Measurements from ENCODE around the gene ADAM19. TPM values are rescaled to one million over a fixed set of nuclear protein-coding genes. Genes with fewer than 3 reads are reported as not detected.

ADAM19 gene
- polyA plus RNA-seq, 1 of the 3 experiments (the other 2 are of a cell fraction), result 46.9 TPM

DNA sequence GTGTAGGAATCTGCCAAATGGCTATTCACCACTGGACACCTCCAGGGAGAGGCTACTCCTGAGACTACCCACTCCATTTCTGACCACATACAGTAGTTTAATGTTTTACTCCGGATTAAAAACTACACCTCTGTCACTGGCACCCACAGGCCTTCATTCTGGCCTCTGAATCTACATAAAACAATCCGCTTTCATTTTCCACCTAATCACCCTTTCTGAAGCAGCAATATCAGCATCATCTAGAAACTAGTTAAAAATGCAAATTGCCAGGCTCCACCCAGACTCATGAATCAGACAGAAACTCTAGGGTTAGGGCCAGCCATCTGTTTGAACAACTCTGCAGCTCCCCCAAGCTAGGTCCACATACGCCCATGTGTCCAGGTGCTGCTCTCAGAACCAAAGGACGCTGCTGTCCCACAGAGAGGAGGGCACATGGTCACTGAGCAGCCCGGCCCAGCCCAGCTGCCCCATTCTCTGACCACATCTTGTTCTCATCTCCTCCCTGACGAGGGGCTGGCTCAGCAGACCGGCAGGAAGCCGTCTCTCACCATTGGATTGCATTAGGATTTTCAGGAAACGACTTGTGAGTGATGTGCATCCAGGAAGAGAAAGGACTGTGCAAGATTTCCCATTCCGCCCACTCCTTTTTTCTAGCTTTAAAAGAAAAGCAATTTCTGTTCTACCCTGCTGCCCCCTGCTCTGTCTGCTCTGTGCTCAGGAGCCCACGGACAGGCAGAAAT lies 34.7 kb downstream of the ADAM19 start:
- 66% methylated on average over 7 of the region's 11 CpGs for whole genome bisulfite sequencing (ENCODE audit: low lambda C conversion rate)
- DNase-seq, result peak; percentile 37
- CTCF ChIA-PET, result interaction anchor here (0.8 kb wide), 1 partner anchor 17 kb away, joined by 3 read pairs; no protein-coding TSS in a partner anchor

More for the DNA sequence above, 34.7 kb downstream of the ADAM19 start:
- Histone ChIP-seq H3K4me3 (ENCODE audit: low read depth in 2 of 2, low read length in 1 of 2) (0 out of 4 replicates have a peak overlapping the region, but pooled peaks of 1 of the 2 experiments have one; percentile 11), H3K27ac (ENCODE audit: low read depth in 2 of 2, low read length in 1 of 2) (peak overlapping the region; percentile 53 to 76), H3K79me2 (ENCODE audit: insufficient read depth) (peaks cover 100% of the 10 kb centered on the region), H3K27me3 (ENCODE audit: insufficient read depth) (no peaks in the 10 kb centered on the region), H3K9me2 (no peaks in the 10 kb centered on the region), H4K20me1 (ENCODE audit: insufficient read depth) (peaks cover 70% of the 10 kb centered on the region), H3K9me3 (no peaks in the 10 kb centered on the region), H3K9ac (peak overlapping the region; percentile 5; the same call in 1 of the 2 replicates), H3F3A (replicated peaks; ENCODE audit: insufficient read depth) (peaks cover 9% of the 10 kb centered on the region), H3K36me3 (replicated peaks in 1 of 2; ENCODE audit: control insufficient read depth in 1 of 2, insufficient read depth in 2 of 2, low read length in 1 of 2) (peaks cover 10 to 34% of the 10 kb centered on the region in 2 experiments), H3K4me2 (peak overlapping the region; percentile 67), H3K4me1 (ENCODE audit: control insufficient read depth in 1 of 2, insufficient read depth in 2 of 2, low read depth in 1 of 2, low read length in 1 of 2) (peaks cover 13 to 28% of the 10 kb centered on the region in 2 experiments), H2AFZ (ENCODE audit: low read depth) (peak overlapping the region; percentile 9; the same call in 1 of the 2 replicates)
- POLR2A ChIA-PET, result no interaction called here
- TF ChIP-seq, protein P1, sequence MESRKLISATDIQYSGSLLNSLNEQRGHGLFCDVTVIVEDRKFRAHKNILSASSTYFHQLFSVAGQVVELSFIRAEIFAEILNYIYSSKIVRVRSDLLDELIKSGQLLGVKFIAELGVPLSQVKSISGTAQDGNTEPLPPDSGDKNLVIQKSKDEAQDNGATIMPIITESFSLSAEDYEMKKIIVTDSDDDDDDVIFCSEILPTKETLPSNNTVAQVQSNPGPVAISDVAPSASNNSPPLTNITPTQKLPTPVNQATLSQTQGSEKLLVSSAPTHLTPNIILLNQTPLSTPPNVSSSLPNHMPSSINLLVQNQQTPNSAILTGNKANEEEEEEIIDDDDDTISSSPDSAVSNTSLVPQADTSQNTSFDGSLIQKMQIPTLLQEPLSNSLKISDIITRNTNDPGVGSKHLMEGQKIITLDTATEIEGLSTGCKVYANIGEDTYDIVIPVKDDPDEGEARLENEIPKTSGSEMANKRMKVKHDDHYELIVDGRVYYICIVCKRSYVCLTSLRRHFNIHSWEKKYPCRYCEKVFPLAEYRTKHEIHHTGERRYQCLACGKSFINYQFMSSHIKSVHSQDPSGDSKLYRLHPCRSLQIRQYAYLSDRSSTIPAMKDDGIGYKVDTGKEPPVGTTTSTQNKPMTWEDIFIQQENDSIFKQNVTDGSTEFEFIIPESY (IDR thresholded peaks at IDR 0.05; ENCODE audit: borderline replicate concordance, low read depth), result no peak
- TF ChIP-seq, protein P2, sequence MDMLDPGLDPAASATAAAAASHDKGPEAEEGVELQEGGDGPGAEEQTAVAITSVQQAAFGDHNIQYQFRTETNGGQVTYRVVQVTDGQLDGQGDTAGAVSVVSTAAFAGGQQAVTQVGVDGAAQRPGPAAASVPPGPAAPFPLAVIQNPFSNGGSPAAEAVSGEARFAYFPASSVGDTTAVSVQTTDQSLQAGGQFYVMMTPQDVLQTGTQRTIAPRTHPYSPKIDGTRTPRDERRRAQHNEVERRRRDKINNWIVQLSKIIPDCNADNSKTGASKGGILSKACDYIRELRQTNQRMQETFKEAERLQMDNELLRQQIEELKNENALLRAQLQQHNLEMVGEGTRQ (IDR thresholded peaks at IDR 0.05; ENCODE audit: borderline replicate concordance, low read depth, low read length), result peak; percentile 16; the same call in 1 of the 2 replicates
- TF ChIP-seq, protein P3, sequence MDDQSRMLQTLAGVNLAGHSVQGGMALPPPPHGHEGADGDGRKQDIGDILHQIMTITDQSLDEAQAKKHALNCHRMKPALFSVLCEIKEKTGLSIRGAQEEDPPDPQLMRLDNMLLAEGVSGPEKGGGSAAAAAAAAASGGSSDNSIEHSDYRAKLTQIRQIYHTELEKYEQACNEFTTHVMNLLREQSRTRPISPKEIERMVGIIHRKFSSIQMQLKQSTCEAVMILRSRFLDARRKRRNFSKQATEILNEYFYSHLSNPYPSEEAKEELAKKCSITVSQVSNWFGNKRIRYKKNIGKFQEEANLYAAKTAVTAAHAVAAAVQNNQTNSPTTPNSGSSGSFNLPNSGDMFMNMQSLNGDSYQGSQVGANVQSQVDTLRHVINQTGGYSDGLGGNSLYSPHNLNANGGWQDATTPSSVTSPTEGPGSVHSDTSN (IDR thresholded peaks at IDR 0.05), result peak; percentile 27; the same call in 1 of the 2 replicates
- TF ChIP-seq, protein P4, sequence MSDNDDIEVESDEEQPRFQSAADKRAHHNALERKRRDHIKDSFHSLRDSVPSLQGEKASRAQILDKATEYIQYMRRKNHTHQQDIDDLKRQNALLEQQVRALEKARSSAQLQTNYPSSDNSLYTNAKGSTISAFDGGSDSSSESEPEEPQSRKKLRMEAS (IDR thresholded peaks at IDR 0.05; ENCODE audit: low read depth), result 0 out of 2 replicates have a peak, but pooled peaks have one; percentile 51
- TF ChIP-seq, protein P5, sequence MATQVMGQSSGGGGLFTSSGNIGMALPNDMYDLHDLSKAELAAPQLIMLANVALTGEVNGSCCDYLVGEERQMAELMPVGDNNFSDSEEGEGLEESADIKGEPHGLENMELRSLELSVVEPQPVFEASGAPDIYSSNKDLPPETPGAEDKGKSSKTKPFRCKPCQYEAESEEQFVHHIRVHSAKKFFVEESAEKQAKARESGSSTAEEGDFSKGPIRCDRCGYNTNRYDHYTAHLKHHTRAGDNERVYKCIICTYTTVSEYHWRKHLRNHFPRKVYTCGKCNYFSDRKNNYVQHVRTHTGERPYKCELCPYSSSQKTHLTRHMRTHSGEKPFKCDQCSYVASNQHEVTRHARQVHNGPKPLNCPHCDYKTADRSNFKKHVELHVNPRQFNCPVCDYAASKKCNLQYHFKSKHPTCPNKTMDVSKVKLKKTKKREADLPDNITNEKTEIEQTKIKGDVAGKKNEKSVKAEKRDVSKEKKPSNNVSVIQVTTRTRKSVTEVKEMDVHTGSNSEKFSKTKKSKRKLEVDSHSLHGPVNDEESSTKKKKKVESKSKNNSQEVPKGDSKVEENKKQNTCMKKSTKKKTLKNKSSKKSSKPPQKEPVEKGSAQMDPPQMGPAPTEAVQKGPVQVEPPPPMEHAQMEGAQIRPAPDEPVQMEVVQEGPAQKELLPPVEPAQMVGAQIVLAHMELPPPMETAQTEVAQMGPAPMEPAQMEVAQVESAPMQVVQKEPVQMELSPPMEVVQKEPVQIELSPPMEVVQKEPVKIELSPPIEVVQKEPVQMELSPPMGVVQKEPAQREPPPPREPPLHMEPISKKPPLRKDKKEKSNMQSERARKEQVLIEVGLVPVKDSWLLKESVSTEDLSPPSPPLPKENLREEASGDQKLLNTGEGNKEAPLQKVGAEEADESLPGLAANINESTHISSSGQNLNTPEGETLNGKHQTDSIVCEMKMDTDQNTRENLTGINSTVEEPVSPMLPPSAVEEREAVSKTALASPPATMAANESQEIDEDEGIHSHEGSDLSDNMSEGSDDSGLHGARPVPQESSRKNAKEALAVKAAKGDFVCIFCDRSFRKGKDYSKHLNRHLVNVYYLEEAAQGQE (IDR thresholded peaks at IDR 0.05; ENCODE audit: low read depth, low read length), result no peak
- TF ChIP-seq SIN3A (IDR thresholded peaks at IDR 0.05; ENCODE audit: borderline replicate concordance, low read depth, low read length) (0 out of 2 replicates have a peak, but pooled peaks have one; percentile 8), TCF12 (IDR thresholded peaks at IDR 0.05) (peak; percentile 45; the same call in 1 of the 2 replicates), RCOR1 (IDR thresholded peaks at IDR 0.05; ENCODE audit: low read length) (no peak)
- TF ChIP-seq, protein P6, sequence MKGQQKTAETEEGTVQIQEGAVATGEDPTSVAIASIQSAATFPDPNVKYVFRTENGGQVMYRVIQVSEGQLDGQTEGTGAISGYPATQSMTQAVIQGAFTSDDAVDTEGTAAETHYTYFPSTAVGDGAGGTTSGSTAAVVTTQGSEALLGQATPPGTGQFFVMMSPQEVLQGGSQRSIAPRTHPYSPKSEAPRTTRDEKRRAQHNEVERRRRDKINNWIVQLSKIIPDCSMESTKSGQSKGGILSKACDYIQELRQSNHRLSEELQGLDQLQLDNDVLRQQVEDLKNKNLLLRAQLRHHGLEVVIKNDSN (IDR thresholded peaks at IDR 0.05; ENCODE audit: borderline replicate concordance, low read depth), result no peak

All from SK-N-SH (cell line).